HS-27A (cell line): ENCODE results near the gene IQCC.
"Not testable (repeated sequence)": the region's sequence is repeated elsewhere in the genome, so short reads cannot be mapped to it uniquely, and the experiment has no call there.

Source experiments
- DNase-seq: peaks from one replicate; pipeline ENCODE4 v3.0.0-alpha.2; 2012; ENCODE audit warnings: low read depth, missing footprints

IQCC gene

DNA sequence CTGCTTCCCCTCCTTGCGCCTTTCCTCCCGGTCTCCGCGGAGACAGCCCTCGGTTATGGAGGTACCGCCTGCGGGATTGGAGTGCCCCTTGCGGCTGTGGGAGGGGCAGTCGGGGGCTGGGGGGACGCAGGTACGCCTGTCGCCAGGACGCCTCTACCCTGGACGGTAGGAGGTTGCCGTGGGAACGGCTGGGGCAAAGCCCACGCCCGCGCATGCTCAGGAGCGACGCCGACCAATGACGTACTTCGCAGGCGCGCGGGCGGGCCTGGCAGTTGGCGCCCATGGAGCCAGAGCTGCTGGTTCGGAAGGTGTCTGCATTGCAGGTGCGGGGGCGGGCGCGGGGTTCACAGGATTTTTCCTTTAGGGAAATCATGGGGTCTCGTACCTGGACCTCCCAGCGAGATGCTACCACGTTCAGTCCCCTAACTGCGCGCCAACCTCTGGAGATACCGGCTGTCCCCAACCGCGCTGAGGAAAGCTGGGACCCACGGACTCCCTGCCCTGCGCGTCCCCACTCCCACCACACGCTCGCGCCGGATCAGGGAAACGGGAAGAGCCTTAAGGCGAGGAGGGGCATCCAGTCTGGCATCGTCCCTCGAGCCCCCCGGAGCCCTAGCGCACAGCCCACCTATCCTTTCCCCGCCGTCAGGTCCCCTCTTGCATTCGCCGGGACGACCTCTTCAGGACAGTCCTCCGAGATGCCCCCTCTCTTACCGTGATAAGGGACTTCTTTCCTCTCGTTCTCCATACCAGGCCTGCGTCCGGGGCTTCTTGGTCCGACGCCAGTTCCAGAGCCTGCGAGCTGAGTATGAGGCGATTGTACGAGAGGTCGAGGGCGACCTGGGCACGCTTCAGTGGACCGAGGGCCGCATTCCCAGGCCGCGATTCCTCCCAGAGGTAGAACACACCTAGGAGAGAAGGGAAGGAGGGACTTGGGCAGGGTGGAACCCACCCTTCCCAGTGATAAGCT is at the start of gene IQCC:
TSS of gene IQCC (plus strand) at position 271 of the 970 bp plus-strand sequence. CDS start at position 282, 11 bp downstream.
- peak; percentile 48 for DNase-seq

DNA sequence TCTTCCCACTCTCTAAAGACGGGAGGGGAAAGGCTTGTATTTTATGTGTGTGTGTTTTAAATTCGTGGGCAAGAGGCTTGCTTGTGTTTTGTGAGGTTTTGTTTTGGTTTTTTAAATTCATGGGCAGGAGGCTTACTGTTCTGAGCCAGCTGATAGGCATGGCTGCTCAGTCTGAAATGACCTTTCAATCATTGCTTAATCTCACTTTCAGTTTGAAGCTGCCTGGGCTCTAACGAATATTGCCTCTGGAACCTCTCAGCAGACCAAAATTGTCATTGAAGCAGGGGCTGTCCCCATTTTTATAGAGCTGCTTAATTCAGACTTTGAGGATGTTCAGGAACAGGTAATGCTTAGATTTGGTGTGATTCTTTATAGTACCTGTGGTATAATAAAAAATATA is 46.3 kb upstream of the IQCC start:
- no peak for DNase-seq

DNA sequence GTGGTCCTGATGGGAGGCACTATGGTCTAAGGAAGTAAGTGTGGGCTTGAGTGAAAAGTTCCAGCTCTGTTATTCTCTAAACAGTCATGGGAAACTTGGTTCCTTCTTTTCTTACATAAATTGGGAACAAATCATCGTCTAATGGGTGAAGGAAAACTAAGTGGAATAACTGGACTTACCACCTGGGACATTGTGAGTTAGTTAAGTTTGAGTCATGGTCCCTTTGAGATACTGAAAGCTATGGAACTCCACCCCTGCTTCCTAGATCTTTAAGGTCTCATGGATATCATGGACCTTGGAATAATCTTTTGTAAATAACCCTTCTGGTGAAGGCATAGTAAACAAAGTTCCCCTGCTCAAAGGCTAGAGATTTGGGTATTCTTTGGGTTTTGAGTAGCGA is 42.1 kb upstream of the IQCC start:
- DNase-seq = no peak

DNA sequence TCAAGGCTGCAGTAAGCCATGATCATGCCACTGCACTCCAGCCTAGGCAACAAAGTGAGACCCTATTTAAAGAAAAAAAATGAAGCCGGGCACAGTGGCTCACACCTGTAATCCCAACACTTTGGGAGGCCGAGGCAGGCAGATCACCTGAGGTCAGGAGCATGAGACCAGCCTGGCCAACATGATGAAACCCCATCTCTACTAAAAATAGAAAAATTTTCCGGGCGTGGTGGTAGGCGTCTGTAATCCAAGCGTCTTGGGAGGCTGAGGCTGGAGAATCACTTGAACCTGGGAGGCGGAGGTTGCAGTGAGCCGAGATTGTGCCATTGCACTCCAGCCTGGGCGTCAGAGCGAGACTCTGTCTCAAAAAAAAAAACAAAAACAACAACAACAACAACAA is 39.8 kb upstream of the IQCC start:
- not testable (repeated sequence) for DNase-seq

DNA sequence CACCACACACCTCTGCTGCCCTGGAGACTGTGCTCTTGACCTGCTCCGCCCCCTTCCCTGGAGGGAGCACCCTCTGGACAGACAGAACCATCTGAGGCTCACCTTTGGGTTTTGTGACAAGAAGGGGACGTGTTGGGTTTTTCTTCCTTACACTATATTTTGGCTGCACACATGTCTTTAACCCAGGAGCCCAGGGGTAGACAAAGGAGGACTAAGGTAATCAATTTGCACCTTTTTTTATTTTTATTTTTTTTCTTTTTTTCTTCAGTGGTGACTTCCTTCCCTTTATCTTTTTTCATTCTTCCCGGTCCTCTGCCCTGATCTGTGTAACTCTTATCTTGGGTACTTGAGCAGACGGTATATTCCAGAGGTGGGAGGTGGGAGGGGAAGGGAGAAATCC is 34.5 kb upstream of the IQCC start:
- DNase-seq = no peak

DNA sequence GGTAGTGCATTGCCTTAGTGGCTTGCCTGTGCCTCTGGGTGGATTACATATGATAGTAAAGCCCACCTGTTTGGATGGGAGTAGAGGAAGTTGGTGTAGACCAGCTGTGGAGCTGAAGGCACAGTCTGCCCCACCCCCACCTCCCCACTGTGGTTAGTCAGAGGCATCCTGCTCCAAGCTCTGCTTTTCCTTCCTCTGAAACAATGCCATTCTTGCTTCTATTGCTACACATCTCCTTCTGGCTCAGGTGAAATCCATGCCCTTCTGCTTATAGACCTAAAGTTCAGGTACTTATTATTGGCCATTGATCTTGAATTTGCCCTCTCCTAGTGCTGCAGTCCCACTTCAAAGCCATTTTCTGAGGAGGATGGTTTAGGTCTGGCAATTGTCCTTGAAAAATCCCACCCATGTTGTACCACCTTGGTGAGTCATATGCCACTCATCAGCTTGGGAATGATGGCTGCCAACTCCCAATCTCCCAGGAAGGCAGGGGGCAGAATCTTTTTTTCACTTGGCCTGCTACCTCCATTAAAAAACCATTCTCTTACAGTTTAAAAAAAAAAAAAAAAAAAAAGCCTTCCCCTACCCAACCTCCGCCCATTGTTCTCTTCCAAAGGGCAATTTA is 32.7 kb upstream of the IQCC start:
- no peak for DNase-seq

DNA sequence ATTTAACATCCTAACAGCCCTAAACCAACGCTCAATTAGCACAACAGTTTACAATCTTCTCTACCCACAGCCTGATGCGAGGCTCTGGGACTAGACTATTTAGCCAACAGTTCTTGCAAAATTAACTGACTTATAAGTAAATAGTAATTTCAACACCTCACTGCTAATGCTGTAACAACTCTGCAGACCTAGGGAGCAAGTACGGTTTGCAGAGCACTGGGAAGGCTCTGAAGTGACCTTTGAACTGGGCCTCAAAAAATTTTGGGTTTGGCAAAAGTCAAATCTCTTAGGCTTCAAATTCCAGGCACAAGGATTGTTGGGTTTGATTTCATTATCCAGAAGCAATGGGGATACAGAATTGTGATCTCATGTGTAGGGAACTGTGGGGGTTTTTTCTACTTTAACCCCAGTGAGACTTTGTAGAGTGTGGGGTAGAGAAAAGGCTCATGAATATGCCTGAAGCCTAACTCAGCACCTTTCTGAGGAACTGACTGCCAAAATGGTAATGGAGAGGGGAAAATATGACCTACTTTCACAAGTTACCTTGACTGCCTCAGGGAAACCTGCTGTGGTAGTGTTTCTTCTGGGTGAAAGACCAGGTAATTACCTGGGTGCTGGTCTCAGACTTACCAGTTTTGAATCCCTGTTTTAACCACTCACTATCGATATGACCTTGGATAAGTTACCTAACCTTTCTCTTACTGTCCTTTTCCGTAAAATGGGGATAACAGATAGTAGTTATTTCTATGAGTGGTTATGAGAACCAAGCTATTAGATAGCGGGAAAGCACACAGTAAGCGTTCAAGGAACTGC is 26.9 kb upstream of the IQCC start:
- DNase-seq = no peak

DNA sequence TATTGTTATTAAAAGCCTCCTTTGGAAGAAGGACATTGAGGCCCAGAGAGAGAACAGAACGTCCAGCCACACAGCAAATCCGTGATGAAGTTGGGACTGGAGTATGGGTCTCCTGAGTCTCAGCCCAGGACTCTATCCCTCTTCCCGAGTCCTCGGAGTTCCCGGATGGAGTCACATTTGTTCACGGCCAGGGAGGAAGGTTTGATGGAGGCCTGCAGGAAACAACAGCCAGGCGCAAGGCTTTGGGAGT is 26.4 kb upstream of the IQCC start:
- no peak for DNase-seq

DNA sequence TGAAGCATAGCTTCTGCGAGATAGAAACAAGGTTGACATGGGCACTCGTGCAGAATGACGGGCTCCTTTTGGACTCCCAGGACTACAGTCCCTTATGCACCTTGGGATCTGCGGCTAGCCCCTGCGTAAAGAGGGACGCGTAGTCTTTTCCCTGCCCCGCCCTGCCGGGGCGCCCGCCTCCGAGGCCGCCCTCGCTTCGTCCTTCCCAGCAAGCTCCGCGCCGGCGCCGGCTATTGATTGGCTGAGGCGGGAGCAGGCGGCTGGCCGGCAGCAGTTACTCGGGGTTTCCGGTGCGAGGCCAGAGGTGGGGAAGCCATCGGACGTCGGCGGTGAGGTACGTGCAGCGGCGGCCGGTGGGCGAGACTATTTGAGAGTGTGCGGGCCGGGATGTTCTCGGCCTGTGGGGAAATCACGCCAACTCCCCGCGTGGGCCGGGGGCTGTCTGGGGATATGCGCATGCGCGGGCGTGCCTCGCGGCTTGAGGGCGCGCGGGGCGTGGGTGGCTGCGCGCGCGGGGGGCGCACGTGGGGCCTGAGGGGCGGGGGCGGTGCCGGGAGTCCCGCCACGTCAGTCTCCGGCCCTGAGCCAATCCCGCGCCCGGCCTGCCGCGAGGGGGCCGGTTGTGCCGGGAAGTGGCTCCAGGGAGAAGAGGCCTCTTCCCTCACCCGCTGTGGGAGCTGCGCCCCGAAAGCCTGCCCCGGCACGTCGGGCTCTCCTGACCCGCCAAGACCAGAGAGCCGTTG is 25.9 kb upstream of the IQCC start, which contains the start of gene TXLNA:
TSS of gene TXLNA (plus strand) at position 233 of the 743 bp plus-strand sequence. CDS start 671 bp downstream, outside the sequence.
- DNase-seq = peak; percentile 88

DNA sequence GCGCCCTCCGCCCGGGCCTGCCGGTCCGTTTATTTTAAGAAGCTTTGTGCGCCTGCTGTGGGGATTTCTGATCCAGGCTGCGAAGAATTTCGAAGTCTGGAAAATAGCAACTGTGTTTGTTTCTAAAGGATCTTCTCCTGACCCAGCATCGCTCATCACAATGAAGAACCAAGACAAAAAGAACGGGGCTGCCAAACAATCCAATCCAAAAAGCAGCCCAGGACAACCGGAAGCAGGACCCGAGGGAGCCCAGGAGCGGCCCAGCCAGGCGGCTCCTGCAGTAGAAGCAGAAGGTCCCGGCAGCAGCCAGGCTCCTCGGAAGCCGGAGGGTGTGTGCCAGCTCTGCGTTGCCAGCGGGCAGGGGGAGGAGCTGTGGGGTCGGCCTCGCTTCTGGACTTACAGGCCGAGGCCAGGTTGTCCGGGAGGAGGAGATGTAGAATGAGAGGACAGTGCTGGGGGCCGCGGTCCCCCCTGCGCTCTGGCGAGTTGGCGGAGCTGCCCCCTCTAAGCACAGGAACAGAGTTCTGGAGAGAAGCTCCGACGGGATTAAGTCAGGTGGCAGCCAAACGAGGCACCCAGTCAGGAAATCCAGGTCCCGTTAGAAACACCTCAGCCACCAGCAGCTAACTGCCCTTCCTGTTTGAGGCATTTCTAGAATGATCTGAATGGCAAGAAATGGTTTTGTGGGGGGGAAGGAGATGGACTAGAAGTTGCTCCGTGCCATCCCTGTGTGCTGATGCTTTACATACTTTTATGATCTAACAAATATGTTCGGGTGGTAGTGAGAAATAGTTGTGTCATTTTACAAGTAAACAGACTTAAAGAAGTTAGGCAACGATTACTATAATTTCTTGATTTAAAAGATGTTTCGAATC is 25.0 kb upstream of the IQCC start:
- DNase-seq = no peak

DNA sequence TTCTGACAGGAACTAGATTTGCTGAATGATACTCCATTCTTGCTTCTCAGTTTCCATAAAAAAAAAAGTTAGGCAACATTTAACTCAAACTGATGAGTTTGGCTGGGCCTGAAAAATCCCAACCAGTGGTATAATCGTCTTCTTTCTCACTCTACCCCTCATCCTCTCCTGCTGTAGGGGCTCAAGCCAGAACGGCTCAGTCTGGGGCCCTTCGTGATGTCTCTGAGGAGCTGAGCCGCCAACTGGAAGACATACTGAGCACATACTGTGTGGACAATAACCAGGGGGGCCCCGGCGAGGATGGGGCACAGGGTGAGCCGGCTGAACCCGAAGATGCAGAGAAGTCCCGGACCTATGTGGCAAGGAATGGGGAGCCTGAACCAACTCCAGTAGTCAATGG is 24.4 kb upstream of the IQCC start:
- DNase-seq = no peak

DNA sequence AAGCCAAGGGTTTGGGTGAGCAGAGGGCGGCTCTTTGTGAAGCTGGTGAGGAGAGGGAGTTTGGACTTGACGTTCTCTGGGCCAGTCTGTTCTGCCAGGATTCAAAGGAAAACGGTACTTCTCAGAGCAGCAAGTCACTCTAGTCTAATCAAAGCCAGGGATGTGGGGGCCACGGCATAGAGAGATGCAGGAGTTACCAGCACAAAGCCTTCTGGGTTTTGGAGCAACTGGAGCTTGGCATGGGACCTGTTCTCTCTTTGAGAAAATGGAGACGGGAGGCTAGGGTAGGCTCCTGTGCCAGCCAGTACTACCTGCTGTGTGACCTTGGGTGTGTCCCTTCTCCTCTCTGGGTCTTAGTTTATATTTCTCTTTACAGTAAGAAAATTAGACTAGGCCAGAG is 23.9 kb upstream of the IQCC start:
- DNase-seq = no peak

DNA sequence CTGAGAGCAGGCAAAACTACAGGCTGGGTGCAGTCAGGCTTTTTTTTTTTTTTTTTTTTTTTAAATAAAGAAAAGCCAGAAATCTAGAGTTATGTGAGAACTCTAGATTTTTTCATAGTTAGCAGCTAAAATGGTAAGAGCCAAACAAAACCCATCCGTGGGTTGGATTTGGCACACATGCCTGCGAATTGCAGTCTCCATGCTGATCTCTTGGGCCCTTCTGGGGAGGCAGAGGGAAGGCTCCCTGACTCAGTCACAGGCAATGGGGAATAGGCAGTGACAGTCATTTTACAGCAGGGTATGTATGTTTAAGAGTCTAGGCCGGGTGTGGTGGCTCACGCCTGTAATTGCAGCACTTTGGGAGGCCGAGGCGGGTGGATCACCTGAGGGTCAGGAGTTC is 23.4 kb upstream of the IQCC start:
- DNase-seq = no peak

DNA sequence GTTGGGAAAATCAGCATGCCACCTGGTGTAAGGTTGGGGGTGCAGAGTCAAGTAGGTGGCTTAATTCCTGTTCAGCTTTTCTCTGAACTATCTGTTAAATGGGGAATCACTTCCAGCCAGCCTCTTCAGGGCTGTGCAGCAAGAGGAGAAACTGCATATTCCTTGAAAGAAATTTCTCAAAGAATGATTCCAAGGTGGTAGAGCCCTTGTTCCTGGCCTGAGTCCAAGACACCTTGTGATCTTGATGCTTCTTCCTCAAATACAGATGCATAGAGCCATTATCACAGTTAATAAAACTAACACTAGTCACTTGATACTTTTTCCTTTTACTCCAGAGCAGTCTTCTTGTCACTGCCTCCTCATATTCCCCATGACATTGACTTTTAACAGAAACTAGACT is 20.8 kb upstream of the IQCC start:
- DNase-seq = no peak

DNA sequence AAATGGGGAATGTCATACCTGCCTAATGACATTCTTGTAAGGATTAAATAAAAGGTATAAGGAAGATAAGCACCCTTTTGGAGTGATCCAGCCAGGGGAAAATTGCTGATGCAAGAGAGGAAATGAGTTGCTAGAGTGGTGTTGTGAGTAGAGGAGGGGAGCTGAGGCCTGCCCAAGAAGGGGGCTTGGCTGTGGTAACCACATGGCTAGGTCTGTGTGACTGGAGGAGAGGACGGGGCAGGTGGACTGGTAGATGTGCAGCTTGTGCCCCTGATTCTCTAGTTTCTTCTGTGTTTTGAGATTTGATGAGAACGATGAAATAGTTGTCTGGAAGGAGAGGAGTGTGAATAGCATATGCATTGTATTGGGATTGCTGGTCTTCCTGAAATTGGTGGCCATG is 19.4 kb upstream of the IQCC start:
- no peak for DNase-seq

DNA sequence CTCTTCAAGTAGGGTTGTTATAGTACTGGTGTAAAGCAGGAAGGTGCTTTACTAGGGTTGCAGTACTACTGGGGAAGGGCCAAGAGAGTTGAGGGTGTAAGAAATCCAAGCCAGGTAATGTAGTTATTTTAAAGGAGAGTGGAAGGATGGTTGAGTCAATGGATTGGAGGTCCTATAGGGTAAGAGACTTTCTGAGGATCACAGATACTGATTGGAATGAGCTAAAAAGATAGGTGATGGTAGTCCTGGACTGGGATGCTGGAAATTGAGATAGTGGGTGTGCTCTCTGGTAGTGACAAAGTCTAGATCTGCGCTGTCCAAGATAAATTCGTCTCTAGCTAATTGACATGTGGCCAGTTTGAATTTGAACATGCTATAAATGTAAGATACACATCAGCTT is 19.0 kb upstream of the IQCC start:
- no peak for DNase-seq

DNA sequence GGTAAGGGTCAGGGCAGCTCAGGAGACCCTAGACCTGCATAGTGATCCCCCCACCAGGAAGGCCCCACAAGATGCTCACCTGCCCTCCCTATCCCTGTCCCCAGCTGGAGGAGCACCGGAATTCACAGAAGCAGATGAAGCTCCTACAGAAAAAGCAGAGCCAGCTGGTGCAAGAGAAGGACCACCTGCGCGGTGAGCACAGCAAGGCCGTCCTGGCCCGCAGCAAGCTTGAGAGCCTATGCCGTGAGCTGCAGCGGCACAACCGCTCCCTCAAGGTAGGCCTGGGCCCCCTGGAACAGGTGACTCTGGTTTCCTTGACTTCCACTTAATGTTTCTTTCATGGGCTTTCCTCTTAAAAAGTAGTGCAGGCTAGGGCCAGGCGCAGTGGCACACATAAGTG is 17.6 kb upstream of the IQCC start:
- no peak for DNase-seq

DNA sequence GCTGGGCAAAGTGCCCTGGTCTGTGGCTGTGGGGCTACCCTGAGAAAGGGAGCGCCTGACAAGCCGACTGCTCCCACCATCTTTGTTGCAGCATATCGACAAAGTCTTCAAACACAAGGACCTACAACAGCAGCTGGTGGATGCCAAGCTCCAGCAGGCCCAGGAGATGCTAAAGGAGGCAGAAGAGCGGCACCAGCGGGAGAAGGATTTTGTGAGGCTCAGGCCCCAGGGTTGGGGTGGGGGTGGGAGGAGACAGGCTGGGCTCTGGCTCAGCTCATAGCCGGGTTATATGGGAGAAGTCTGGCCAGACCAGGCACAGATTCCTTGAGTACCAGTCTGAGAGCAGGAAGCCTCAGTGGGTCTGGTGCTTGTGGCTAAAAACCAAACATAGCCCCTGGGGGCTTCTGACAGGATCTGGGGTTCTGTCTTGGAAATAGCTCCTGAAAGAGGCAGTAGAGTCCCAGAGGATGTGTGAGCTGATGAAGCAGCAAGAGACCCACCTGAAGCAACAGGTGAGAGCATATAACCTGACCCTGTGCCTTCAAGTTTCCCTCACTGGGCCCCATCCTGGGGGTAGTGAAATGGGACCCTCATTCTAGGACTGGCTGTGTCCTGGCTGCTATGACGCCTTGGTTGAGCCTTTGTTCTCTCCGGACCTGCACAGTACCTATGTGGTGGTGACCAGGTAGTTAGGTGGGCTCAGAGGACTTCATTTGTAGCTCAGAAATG is 13.1 kb upstream of the IQCC start:
- DNase-seq = no peak

DNA sequence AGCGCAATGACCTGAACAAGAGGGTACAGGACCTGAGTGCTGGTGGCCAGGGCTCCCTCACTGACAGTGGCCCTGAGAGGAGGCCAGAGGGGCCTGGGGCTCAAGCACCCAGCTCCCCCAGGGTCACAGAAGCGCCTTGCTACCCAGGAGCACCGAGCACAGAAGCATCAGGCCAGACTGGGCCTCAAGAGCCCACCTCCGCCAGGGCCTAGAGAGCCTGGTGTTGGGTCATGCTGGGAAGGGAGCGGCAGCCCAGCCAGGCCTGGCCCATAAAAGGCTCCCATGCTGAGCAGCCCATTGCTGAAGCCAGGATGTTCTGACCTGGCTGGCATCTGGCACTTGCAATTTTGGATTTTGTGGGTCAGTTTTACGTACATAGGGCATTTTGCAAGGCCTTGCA is 10.5 kb upstream of the IQCC start:
- no peak for DNase-seq

DNA sequence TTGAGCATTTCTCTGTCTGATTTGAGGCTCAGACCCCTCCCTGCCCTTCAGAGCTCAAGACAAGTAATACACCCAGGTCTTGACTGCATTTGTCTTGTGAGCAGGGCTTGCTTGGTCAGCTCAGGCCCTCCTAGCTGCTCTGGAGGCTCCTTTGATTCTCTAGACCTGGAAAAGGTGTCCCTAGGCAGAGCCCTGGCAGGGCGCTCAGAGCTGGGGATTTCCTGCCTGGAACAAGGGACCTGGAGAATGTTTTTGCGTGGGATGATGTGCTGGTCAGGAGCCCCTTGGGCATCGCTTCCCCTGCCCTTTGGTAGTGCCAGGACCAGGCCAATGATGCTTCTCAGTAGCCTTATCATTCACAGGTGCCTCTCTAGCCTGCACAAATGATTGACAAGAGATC is 9.9 kb upstream of the IQCC start:
- DNase-seq = no peak
